ENCODE measurements around the gene HOOK1. TPM values are rescaled to one million over a fixed set of nuclear protein-coding genes. Genes with fewer than 3 reads are reported as not detected.
"Not testable (repeated sequence)": the region's sequence is repeated elsewhere in the genome, so short reads cannot be mapped to it uniquely, and the experiment has no call there.

HOOK1 gene
- total RNA-seq, 1 donor from 2014 or later = 1.0 TPM

DNA sequence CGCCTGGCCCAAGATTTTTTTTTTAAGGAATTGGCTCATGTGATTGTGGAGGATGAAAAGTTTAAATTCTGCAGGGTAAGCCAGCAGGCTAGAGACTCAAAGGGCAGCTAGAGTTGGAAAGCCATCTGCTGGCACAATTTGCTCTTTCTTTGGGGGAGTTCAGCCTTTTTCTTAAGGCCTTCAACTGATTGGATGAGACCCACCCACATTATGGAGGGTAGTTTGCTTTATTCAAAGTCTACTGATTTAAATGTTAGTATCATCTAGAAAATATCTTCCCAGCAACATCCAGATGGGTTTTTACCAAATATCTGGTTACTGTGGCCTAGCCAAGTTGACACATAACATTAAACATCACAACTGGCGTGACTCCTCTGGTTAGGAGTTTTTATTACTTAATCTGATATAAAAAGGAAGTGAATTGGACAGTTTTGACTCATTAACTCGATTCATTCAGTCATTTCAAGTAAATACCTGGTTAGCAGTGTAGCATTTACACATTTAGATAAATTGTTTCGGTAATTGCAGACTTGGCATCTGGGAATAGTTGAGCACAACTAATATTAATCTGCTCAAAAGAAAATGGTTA lies 12.4 kb downstream of the HOOK1 start:
- no peak for DNase-seq

DNA sequence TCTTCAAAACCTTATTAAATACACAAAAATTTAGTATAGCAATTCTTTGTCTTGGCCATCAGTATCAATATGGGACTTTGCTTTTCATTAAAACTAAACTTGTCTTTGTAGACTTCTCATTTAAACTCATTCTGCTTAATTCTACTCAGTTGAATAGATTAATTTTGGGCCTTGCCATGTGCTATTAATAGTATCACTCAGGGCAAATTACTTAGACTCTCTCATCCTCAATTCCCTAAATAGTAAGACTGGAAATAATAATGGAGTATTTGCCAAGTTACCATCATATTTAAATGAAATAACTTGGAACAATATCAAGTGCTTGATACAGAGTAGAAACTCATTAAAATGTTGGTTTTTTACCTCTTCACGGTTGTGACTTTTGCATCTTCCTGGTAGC lies 13.4 kb downstream of the HOOK1 start:
- DNase-seq = no peak

DNA sequence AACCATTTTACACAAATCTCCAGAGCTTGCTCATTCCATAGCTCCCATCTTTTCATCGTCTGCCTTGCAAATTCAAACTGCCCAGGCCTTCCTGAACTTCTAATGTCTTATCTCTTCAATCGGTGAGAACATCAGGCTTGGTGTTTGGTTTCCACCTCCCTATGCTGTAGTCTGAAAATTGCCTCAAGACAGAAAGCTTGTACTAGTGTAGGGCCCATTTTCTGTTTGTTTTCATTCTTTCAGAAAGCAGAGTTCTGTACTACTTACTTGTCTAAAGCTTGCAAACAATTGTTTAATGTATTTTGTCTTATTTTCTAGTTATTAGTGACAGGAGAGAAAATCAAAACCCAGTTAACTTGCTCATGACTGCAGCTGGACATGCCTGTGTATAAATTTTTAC lies 16.8 kb downstream of the HOOK1 start:
- no peak for DNase-seq

DNA sequence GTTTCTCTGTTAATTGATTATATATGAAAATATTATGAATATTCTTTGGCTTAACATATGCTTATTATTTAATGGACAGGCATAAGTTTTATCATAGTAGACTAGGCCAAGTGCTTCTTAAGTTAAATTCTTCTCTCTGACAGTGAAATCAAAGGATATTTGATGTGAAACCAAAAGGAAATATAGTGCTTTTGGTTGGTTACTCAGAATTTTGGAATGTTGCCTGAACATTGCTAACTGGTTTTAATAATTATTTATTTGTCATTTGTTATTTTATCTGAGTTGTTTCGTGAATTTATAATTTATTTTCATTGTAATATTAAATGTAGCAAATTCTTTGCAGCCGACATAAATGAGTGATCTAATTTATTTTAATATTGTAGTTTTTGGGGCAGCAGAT lies 18.3 kb downstream of the HOOK1 start:
- no peak for DNase-seq

DNA sequence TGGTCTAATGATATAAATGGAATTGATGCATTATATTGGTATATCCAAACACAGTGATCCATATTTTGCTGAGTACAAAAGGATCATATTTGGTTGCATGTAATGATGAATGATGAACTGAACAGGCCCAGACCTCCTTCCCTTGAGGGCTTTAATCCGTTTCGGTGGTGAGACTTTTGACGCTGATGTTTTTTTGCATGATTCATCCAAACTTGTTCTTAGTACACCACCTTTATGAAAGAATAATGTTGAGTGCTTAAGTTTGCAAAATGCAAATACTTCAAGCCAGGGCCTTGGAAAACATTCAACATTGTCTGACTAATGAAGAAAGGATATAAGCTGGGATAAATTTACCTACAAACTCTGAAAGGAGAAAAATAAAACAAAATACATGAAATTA lies 19.2 kb downstream of the HOOK1 start:
- DNase-seq = no peak

DNA sequence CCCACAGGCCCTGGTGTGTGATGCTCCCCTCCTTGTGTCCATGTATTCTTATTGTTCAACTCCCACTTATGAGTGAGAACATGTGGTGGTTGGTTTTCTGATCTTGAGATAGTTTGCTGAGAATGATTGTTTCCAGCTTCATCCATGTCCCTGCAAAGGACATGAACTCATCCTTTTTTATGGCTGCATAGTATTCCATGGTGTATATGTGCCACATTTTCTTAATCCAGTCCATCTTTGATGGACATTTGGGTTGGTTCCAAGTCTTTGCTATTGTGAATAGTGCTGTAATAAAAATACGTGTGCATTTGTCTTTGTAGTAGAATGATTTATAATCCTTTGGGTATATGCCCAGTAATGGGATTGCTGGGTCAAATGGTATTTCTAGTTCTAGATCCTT lies 23.1 kb downstream of the HOOK1 start:
- not testable (repeated sequence) for DNase-seq

DNA sequence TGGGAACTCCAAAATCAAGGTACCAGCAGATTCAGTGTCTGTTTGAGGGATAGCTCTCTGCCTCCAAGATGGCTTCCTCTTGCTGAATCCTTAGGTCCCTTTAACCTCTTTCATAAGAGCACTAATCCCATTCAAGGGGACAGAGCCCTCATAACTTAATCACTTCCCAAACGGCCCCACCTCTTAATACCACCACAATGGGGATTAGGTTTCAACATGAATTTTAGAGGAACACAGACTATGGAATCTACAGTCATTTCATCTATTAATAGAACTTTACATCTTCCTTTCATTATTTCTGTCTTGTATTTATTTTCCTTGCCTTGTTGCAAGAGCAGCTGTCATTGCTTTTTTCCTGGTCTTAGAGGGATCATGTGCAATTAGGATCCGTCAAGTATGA lies 30.3 kb downstream of the HOOK1 start:
- DNase-seq = no peak

DNA sequence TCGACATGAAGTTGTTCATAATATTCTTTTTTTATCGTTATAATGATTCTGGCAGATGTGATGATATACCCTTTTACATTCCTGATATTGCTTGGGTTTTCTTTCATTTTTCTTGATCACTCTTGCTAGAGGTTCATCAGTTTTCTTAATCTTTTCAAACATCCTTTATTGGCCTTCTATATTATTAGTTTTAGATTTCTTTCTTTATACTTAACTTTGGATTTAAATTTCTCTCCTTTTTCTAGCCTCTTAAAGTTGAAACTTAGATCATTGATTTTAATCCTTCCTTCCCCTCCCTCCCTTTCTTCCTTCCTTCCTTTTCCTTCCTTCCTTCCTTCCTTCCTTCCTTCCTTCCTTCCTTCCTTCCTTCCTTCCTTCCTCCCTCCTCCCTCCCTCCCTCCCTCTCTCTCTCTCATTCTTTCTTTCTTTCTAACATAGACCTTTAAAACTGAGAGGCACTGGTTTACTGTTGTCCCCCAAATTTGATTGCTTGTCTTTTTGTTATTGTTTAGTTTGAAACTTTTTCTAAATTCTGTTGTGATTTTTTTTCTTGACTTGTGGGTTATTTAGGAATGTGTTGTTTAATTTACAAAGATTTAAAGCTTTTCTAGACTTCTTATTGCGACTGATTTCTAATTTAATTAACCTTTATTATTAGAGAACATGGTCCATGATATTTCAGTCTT lies 31.6 kb downstream of the HOOK1 start:
- DNase-seq = no peak

DNA sequence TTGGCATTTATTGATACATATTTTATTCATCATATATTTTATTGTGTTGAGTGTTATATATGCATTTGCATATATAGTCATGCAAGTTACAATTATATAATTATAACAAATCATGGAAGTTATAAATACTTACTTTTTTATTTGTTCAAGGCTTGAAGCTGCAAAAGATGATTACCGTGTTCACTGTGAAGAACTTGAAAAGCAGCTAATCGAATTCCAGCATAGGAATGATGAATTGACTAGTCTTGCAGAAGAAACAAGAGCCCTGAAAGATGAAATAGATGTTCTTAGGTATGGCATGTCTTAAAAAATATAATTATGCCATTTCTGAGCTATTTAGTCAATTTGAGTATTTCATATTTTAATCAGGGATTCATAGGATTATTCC lies 32.1 kb downstream of the HOOK1 start:
- no peak for DNase-seq

DNA sequence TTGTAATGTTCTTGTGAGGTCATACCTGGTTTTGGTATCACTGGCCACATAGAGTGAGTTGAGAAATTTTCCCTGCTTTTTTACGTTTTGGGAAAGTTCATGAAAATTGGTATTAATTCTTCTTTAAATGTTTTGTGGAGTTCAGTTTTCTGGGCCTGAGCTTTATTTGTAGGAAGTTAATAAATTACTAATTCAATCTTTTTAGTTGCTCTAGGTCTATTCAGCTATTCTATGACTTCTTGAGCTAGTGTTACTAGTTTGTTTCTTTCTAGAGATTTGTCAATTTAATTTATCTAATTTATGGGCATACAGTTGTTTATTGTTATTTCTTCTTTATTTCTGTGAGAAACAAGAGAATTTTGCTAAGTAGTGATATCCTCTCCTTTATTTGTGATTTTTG lies 37.4 kb downstream of the HOOK1 start:
- DNase-seq = no peak

DNA sequence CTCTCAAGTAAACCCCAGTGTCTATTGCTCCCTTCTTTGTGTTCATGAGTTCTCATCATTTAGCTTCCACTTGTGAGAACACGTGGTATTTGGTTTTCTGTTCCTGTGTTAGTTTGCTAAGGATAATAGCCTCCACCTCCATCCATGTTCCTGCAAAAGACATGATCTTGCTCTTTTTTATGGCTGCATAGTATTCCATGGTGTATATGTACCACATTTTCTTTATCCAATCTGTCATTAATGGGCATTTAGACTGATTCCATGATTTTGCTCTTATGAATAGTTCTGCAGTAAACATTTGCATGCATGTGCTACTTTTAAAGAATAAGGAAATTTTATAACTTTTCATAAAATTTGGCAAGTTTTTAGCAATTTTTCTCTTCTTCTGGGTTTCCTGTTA lies 40.5 kb downstream of the HOOK1 start:
- not testable (repeated sequence) for DNase-seq

DNA sequence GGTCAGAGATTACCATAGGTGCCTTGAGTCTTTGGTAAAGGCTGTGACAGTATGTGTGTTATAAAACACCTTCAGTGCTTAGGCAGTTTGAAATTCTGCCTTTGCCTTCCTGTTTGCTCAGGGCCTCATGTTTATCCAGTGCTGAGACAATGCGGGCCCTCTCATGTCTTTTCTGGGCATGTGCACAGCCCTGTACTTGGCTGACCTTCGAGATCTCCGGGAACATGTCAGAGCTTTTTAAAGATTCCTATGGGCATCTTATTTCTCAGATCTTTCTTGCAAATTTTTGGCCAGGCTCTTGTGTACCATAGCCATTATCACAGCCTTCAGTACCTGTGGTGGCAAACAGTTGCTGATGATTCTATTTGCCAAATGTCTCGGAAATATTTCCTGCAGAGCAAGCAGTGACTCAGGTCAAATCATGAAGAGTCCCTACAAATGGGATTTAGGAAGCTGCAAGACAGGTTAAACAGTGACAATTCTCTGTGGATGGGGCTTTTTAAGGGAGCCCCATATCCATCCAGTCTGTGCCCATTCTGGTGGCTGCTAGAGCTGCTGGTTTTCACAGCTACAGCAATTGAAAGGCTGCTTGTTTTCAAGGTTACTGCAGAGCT lies 42.1 kb downstream of the HOOK1 start:
- no peak for DNase-seq

DNA sequence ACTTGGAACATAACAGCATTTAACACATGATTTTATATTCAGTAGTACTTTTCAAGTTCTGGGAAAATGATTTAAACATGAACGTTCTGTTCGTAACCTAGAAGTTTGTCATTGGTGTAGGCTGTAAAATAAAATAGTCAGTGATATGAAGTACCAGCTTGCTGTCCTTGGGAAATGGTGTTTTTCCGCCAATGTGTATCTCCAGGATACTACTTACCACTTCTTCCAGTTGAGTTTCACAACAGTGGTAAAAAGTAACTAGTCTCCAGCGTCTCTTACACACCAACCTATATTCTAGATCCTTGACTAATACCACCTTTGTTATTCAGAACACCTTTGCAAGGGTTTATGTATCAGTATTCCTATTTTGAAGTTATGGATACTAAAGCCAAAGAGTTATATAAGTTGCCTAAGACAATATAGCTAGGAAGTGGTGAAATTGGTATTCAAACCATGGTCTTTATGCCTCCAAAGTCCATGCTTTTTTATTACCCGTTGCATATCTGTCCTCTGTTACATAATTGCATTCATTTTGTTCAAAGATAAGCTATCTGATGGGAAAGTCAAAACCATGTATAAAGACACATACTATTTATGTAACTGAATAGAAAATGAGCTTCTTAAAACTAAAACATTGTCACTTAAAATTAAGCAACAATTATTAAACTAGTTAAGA lies 43.1 kb downstream of the HOOK1 start:
- DNase-seq = no peak

DNA sequence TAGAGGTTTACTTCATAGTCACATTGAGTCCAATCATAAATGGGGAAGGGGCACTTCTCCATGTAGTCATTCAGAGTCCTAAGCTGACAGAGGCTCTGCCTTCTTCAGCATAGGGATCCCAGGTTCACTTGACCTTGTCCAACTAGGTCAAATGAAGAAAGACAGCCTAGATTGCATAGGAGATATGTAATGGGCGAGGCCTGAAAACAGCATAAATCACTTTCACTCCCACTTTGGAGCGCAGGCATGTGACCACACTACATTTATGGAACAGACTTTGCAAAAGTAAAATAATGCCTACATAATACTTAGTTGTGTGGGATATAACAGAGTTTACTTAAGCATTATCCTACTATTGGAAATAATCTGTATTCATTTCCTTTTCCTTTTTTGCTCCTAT lies 51.7 kb downstream of the HOOK1 start:
- no peak for DNase-seq

DNA sequence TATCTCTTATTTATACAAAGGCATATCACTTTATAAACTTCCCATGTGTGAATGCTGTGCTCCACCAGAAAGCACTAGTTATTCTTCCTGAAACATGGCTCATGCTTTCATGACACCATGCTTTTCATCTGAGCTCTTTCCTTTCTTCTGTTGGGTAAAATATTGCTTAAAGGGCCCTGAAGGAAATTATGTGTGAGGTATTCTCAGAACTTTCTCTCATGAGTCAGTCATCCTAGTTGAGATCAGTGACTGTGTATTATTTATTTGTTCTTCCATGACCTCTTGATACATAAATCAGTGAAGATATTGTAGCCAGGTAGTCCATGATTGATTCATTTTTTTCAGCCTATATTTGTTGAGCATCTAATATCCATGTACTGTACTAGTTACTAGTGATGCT lies 57.0 kb downstream of the HOOK1 start:
- DNase-seq = no peak

DNA sequence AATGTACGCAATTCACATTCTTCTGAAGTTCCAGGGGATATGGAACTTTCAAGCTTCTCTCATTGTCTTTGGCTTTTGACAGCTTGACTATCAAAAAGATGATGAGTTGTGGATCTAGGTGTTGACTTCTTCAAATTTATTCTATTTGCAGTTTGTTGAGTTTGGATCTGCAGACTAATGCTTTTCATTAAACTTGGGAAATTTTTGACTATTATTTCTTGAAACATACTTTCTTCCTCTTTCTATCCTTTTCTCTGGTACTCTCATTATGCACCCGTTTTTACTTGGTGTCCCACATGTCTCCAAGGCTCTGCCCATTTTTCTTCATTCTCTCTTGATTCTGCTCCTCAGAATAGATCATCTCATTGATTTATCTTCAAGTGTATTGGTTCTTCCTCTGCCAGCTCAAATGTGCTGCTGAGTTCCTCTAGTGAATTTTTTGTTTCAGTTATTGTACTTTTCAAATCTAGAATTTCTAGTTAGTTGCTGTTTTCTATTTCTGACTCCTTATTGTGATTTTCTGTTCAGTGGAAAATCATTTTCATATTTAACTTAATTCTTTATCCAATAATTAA lies 62.4 kb downstream of the HOOK1 start:
- DNase-seq = no peak

DNA sequence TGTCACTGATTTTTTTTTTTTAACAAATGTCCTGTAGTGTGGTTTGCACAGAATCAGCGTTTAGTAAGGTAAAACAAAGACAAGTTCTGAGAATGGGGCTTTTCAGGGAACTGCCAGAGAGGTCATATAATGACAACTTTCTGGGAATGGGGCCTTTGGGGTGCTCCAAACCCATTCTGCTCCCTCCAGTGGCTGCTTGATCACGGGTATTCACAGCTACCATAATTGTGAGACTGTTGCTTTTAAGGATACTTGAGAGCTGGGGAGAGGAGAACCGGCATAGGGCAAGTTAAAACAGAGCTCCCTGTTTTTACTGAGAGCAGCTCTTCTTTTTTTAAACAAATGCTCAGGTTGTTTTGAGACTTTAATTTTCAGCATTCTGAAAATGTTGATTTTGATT lies 63.6 kb downstream of the HOOK1 start:
- DNase-seq = no peak

DNA sequence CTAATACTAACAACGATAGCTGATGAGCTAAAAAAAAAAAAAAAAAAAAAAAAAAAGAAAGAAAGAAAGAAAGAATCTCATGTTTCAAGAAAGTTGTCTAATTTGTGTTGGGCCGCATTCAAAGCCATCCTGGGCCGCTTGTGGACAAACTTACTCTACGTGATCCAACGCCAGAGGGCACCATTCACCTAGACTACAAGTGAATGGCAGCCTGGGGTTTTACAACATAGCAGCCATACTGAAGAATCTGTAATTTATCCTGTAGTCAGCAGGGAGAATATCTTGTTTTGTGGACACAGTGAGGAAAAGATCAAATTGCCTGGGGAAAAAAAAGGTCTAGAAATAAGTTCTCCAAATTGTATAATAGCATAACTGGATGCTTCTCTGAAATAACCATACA lies 64.8 kb downstream of the HOOK1 start:
- DNase-seq = peak; percentile 83

DNA sequence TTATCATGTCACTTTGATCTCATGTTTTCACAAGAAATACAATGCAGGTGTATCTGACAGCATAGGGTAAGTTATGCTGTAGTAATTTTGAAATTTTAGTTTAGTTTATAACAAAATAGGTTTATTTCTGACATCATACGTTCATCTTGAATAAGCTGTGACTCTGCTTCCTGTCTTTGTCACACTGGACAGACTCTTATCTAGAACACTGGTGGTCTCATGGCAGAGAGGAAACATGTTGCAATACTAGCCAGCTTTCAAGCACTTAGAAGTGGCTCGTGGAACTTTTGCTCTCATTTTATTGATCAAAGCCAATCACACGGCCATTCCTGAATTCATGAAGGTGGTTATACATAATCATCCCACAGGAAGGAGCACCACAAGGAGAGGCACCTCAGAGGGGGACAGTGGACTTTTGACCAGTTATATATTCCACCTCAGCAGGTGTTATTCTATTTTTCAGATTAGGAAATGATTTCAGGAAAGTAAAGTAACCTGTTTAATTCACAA lies 65.3 kb downstream of the HOOK1 start:
- peak; percentile 67 for DNase-seq

DNA sequence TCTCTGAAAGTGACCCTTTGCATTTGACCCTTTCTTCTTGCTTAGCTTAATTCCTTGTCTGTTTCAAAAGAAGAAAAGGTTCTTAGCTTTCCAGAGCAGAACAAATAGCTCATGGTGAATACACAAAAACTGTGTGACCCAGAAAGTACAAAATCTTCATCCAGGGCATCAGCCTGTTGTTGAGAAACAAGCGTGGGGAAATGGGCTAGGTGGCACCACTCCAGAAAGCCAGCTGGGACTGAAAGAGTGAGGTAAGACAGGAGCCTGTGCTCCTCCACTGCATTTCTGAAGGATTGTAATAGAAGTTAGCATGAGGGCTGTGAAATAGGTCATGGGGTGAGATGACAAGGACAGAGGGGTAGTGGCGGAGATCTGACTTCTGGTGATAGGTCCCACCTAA lies 66.0 kb downstream of the HOOK1 start:
- no peak for DNase-seq

DNA sequence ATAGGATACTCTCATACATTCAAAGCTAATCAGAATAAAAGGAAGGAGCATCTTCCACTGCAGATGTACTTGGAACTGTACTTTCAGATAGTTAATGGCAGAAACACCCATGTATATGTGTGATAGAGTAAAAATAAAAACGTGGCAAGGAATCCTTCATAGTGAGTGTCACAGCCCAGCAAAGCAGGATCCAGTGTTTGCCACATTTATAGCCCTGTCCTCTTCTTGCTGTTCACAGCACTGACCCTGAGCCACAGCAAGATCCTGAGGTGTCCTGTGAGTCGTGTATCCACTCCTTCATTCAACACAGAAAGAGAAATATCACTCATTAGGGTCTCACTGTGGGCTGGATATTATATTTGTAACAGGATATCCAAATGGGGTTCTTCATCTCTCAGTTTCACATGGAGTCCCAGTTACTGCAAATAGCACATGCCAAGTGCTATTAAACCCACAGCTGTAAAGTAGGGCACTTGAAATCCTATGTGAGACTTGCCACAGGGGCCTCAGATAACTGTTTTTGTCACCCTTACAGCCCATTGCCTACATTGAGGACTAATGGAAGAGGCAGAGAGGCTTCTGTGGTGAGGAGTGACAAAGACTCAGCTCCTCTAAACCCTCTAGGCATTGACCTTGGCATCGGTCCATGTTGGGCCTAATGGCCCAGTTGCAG lies 70.5 kb downstream of the HOOK1 start:
- no peak for DNase-seq
